Retina (tissue), 1 donor: ENCODE measurements around the gene DEPDC4.
"Not testable (repeated sequence)": the region's sequence is repeated elsewhere in the genome, so short reads cannot be mapped to it uniquely, and the experiment has no call there.

Source experiments
- DNase-seq: peaks from one replicate; pipeline ENCODE4 v3.0.0-alpha.2; 2016

The DEPDC4 gene

GRCh38 chr12:100258127-100258526 lies 8.8 kb downstream of the DEPDC4 start:
- DNase-seq, result no peak

DNA sequence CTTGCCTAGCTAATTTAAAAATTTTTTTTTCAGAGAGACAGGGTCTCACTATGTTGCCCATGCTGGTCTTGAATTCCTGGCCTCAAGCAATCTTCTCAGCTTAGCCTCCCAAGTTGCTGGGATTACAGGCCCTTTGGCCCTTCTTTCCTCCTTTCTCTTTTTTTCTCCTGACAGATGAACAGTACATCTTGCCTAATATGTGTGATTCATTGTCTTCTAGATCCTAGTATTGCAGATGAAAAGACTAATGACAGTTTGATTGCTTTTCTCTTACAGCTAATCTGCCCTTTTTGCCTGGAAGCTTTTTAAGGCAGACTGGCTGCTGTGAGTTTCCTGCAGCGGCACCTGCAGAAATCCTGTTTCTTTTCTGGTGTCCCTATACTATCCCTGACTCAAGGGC lies 12.0 kb downstream of the DEPDC4 start:
- no peak for DNase-seq

GRCh38 chr12:100253437-100253836 lies 13.4 kb downstream of the DEPDC4 start:
- DNase-seq, result no peak

DNA sequence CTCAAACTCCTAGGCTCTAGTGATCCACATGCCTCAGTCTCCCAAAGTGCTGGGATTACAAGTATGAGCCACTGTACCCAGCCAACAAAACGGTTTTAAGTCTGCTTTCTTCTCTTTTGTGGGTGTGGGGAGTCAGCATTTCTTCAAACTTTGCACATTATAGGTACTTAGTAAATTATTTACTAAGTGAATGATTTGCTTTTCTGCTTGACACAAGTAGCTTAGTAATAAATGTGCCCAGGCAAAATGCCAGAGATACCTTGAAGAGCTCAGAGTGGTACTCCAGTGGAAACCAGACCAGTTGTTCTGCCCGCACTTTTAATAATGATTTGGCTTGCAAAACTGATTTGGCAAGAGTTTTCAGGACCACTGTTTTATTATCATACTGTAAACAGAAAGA lies 15.0 kb downstream of the DEPDC4 start:
- DNase-seq, result no peak

- no peak for DNase-seq
Observed at GRCh38 chr12:100249941-100250340, 16.9 kb downstream of the DEPDC4 start.

DNA sequence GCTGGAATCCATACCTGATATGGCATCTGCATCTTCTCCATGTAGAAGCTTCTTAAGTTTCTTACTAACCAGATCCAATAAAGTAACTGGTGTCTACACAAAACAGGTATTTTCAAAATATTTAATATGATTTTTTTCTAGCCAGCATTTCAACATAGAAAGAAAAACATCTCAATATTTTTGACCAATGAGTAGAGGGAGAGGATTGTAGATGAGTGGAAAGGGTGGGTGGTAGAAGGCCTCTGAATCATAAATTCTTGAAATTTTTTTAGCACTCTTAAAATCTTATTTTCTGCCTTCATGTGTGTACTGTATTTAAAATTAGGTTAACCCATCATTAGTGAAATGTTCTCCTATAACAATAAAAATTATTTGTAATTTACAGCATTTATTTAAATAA lies 18.0 kb downstream of the DEPDC4 start:
- DNase-seq, result no peak

DNA sequence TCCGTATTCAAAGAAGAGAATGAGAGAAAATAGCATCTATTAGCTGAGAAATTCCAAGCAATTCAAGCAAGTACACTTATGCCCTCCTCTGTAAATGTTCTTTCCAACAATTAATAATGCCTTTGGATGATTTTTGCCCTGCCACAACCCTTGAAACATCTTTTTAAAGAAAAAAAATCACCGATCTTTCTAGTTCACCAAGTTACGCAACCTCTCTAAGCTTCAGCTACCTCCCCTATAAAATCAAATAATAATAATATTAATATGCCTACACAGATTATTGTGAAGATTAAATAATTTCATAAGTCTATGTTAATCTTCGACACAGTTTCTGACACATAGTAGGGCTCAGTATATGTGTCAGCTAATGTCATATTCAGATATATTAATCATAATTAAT lies 19.1 kb downstream of the DEPDC4 start:
- DNase-seq, result no peak

DNA sequence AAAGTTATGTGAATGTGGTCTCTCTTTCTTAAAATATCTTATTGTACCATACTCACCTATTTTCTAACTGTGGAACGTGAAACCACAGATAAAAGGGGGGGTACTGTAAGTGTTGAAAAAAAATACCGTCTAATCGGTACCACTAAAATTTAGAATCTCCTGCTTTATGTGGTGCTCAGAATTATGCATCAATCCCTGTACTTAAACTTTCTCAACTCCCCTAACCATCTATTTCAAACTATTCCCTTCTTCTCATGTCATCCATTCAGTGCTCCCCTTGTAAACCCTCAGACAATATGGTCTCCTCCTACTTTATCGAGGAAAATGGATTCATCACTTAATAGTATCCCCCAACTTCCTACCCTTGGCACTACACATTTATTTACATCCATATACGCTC lies 23.7 kb downstream of the DEPDC4 start:
- no peak for DNase-seq

DNA sequence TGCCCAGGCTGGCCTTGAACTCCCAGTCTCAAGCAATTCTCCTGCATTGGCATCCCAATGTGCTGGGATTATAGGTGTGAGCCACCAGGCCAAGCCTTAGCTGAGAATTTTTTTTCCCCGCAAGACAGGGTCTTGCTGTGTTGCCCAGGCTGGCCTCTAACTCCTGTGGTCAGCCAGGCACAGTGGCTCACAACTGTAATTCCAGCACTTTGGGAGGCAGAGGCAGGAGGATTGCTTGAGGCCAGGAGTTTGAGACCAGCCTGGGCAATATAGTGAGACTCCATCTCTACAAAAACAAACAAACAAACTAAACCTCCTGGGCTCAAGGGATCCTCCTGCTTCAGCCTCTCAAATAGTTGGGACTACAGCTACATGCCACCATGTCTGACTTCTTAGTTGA lies 27.3 kb downstream of the DEPDC4 start:
- no peak for DNase-seq

GRCh38 chr12:100238801-100239200 lies 28.1 kb downstream of the DEPDC4 start:
- no peak for DNase-seq

- DNase-seq, result peak; percentile 12
Observed at GRCh38 chr12:100234591-100235304, 32.1 kb downstream of the DEPDC4 start.

DNA sequence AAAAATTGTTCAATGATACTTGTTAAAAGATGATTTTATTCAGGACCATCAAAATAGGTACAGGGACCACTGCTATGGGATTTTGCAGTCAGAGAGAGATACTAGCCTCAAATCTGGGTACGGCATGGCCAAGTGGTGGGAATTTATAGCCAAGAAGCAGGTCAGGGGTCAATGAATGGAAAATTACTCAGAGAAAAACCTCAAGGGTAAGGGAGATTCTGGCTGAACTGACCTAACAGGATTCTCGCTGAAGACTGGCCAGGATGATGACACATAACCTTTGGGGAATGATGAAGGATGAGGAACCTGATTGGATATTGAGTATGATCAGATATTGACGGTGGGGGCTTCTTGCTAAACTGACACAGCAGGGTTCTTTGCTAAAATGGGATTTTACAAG lies 32.7 kb downstream of the DEPDC4 start:
- no peak for DNase-seq

DNA sequence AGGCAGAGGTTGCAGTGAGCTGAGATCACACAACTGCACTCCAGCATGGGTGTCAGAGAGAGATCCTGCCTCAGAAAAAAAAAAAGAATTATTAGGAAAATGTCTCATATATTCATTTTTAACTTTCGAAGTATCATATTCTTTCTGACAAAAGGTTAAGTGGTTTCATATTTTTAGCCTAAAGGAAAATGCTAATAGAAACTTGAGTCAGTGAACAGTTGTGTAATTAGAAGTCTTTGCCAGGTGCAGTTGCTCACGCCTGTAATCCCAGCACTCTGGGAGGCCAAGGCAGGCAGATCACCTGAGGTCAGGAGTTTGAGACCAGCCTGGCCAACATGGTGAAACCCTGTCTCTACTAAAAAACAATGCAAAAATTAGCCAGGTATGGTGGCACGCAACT lies 35.0 kb downstream of the DEPDC4 start:
- DNase-seq, result not testable (repeated sequence)

DNA sequence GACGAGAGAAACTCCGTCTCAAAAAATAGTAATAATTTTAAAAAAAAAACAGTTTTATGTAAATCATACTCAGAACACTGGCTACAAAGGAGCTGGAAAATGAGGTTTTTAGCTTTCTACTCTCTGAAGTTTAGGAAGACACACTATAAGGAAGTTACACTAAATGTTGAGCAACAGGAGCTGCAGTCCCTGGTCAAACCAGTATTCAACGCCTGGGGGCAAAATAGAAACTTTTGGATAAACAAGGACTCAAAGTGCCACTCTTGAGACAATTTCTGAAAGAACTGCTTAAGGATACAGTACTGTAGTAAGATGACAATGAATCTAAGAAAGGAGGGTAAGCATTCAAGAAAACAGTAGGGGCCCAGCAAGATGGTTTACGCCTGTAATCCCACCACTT lies 37.0 kb downstream of the DEPDC4 start:
- DNase-seq, result no peak

GRCh38 chr12:100229036-100229635 lies 37.7 kb downstream of the DEPDC4 start:
- DNase-seq, result no peak

DNA sequence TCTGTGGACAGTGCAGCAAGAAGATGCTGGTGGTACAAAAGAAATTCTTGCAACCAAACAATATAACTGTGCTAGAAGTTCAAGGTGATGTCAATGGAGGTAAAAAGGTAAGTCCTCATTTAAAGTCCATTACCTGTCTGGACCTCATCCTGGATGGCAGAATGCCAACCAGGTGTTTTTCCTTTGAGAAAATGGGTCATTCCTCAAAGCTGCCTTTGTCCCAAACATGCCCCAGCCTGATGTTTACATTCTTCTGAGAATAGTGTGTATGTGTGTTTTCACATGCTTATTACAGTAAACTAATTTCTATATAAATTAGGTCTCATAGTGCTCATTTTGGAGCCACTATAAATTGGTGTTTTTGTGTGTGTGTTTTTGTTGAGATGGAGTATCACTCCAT lies 41.4 kb downstream of the DEPDC4 start:
- DNase-seq, result no peak

DNA sequence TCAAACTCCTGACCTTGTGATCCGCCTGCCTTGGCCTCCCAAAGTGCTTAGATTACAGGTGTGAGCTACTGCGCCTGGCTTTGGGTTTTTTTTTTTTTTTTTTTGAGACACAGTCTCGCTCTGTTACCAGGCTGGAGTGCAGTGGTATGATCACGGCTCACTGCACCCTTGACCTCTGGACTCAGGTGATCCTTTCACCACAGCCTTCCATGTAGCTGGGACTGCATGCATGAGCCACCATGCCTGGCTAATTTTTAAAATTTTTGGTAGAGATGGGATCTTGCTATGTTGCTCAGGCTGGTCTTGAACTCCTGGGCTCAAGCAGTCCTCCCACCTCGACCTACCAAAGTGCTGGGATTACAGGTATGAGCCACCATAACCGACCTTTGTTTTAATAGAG lies 44.7 kb downstream of the DEPDC4 start:
- DNase-seq, result not testable (repeated sequence)

- no peak for DNase-seq
Observed at GRCh38 chr12:100221523-100221922, 45.4 kb downstream of the DEPDC4 start.

GRCh38 chr12:100219328-100220109 lies 47.4 kb downstream of the DEPDC4 start:
- no peak for DNase-seq

- DNase-seq, result no peak
Observed at GRCh38 chr12:100216337-100216736, 50.5 kb downstream of the DEPDC4 start.

DNA sequence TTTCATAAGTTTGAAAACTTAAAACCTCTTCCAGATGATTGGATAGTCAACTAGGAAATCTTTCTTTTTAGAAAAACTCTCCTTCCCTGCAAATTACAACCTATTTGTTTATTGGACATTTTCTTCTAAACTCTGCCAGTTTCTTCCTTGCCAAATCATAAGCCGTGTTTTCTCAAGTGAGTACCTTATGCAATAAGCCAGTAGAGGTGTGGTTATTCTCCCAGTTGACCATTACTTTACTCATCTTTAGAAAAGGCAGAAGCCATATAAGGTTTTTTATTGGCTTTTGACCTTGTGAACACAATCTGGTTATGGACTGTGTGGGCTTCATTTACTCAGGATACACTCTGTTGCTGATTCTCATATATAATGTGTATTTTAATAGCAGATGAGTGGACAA lies 51.7 kb downstream of the DEPDC4 start:
- no peak for DNase-seq

DNA sequence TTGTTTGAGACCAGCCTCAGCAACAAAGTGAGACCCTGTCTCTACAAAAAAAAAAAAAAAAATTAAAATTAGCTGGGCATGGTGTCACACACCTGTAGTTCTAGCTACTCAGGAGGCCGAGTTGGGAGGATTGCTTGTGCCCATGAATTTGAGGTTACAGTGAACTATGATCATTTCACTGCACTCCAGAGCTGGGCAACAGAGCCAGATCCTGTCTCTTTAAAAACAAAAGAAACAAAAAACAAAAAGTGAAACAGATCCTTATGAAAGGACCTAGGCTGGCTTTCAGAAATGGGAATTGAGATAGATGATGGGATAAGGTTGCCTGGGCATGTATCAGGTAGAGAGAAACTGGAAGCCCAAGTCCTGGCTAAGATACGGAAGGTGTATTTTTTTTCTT lies 52.4 kb downstream of the DEPDC4 start:
- no peak for DNase-seq

GRCh38 chr12:100213016-100213891 lies 53.6 kb downstream of the DEPDC4 start:
- no peak for DNase-seq
